HepG2 (cell line): Measurements from ENCODE around the gene IQCB1. TPM values are rescaled to one million over a fixed set of nuclear protein-coding genes. Genes with fewer than 3 reads are reported as not detected.

Experiments used
- ARID4A ChIP-seq: sonication (generic); formaldehyde crosslinking; IDR thresholded peaks from 2 replicates; pipeline ENCODE4 v1.5.0; 2020; ENCODE audit warnings: mild to moderate bottlenecking, missing genetic modification reagents, borderline replicate concordance
- E2F2 ChIP-seq: sonication (generic); formaldehyde crosslinking; IDR thresholded peaks from 2 replicates; pipeline ENCODE4 v1.4.0; 2020; ENCODE audit warnings: missing genetic modification reagents, borderline replicate concordance
- JDP2 ChIP-seq: sonication (generic); formaldehyde crosslinking; IDR thresholded peaks from 2 replicates; pipeline ENCODE4 v1.8.1; 2022; ENCODE audit warnings: missing genetic modification reagents, borderline replicate concordance
- MTERF4 ChIP-seq: sonication (generic); formaldehyde crosslinking; IDR thresholded peaks from 2 replicates; pipeline ENCODE4 v1.8.0; 2023; ENCODE audit warnings: mild to moderate bottlenecking, missing genetic modification reagents
- NCOA2 ChIP-seq: sonication (generic); formaldehyde crosslinking; IDR thresholded peaks from 2 replicates; pipeline ENCODE4 v1.8.0; 2022; ENCODE audit warnings: inconsistent platforms
- NFE2L1 ChIP-seq: sonication (generic); formaldehyde crosslinking; IDR thresholded peaks from 2 replicates; pipeline ENCODE4 v1.4.0; 2020; ENCODE audit warnings: missing genetic modification reagents, mild to moderate bottlenecking, borderline replicate concordance
- RAD51 ChIP-seq: fragments of 450-650 bp; IDR thresholded peaks from 2 replicates; pipeline ENCODE4 v1.6.1; 2016; ENCODE audit warnings: borderline replicate concordance
- SNAPC2 ChIP-seq: sonication (generic); formaldehyde crosslinking; IDR thresholded peaks from 2 replicates; pipeline ENCODE4 v1.8.1; 2022; ENCODE audit warnings: mild to moderate bottlenecking, missing genetic modification reagents
- SNAPC5 ChIP-seq: sonication (generic); formaldehyde crosslinking; IDR thresholded peaks from 2 replicates; pipeline ENCODE4 v1.8.1; 2023; ENCODE audit warnings: mild to moderate bottlenecking, missing genetic modification reagents, borderline replicate concordance
- YEATS4 ChIP-seq: sonication (generic); formaldehyde crosslinking; IDR thresholded peaks from 2 replicates; pipeline ENCODE4 v1.4.0; 2020; ENCODE audit warnings: missing genetic modification reagents, borderline replicate concordance
- ZBTB42 ChIP-seq: sonication (generic); formaldehyde crosslinking; IDR thresholded peaks from 2 replicates; pipeline ENCODE4 v1.5.0; 2020; ENCODE audit warnings: mild to moderate bottlenecking, missing genetic modification reagents
- ZBTB46 ChIP-seq: sonication (generic); formaldehyde crosslinking; IDR thresholded peaks from 2 replicates; pipeline ENCODE4 v1.4.0; 2020; ENCODE audit warnings: mild to moderate bottlenecking, missing genetic modification reagents, borderline replicate concordance
- ZFP90 ChIP-seq: sonication (generic); formaldehyde crosslinking; IDR thresholded peaks from 2 replicates; pipeline ENCODE4 v1.8.0; 2022; ENCODE audit warnings: missing genetic modification reagents, mild to moderate bottlenecking, inconsistent platforms, borderline replicate concordance
- ZIK1 ChIP-seq: sonication (generic); formaldehyde crosslinking; IDR thresholded peaks from 2 replicates; pipeline ENCODE4 v1.5.0; 2020; ENCODE audit warnings: mild to moderate bottlenecking, low read depth, missing genetic modification reagents, borderline replicate concordance
- ZNF143 ChIP-seq: sonication (generic); formaldehyde crosslinking; IDR thresholded peaks from 2 replicates; pipeline ENCODE4 v1.4.0; 2020; ENCODE audit warnings: missing genetic modification reagents
- ZNF251 ChIP-seq: sonication (generic); formaldehyde crosslinking; IDR thresholded peaks from 2 replicates; pipeline ENCODE4 v1.9.0; 2021; ENCODE audit warnings: mild to moderate bottlenecking, missing genetic modification reagents
- ZNF567 ChIP-seq: sonication (generic); formaldehyde crosslinking; IDR thresholded peaks from 2 replicates; pipeline ENCODE4 v1.8.1; 2023; ENCODE audit warnings: mild to moderate bottlenecking, missing genetic modification reagents, borderline replicate concordance
- ZNF674 ChIP-seq: sonication (generic); formaldehyde crosslinking; IDR thresholded peaks from 2 replicates; pipeline ENCODE4 v1.5.0; 2020; ENCODE audit warnings: low read depth, mild to moderate bottlenecking, missing genetic modification reagents
- ZNF740 ChIP-seq: sonication (generic); formaldehyde crosslinking; IDR thresholded peaks from 2 replicates; pipeline ENCODE4 v1.4.0; 2020; ENCODE audit warnings: missing genetic modification reagents
- ZNF83 ChIP-seq: sonication (generic); formaldehyde crosslinking; IDR thresholded peaks from 2 replicates; pipeline ENCODE4 v1.4.0; 2020; ENCODE audit warnings: missing genetic modification reagents, mild to moderate bottlenecking, borderline replicate concordance
- polyA plus RNA-seq, 8 experiments: library from polyadenylated mRNA; depleted of rRNA in 3 of 8; stranded (reverse) in 7 of 8; unstranded in 1 of 8; fragments of >200 nt; fragmentation: Illumina TruSeq in 4 of 8; extraction: Trizol in 4 of 8; gene quantifications; 2 replicates each; pipeline versions ENCODE4 v1.2.1 to v1.2.3, GENCODE V29; 2011 to 2016; ENCODE audit warnings: low read depth in 4 of 8, missing spikeins in 1 of 8, mixed read lengths in 1 of 8; ENCODE audit not compliant: insufficient read depth in 1 of 8
- total RNA-seq, 5 experiments: library from RNA; depleted of rRNA; stranded (reverse); fragments of >200 nt; fragmentation: Illumina TruSeq; extraction: Trizol; gene quantifications; 2 replicates each; pipeline ENCODE4 v1.2.3, GENCODE V29; 2016; ENCODE audit warnings: low read depth in 1 of 5

IQCB1 gene
- total and polyA plus RNA-seq, 2 of the 13 experiments (the other 11 are each of a cell fraction or from before 2014, with no cell fraction given), result 18.0 to 41.4 TPM

GRCh38 chr3:121834671-121835464 lies at the start of gene IQCB1, which contains the start of gene EAF2 (continued):
- TF ChIP-seq ZNF740 (CRISPR knock-in tag) (0 out of 2 replicates have a peak, but pooled peaks have one; percentile 45), ZNF567 (CRISPR knock-in tag) (no peak), ZBTB42 (no peak), YEATS4 (CRISPR knock-in tag) (peak; percentile 66), ZBTB46 (CRISPR knock-in tag) (no peak), ZFP90 (CRISPR knock-in tag) (peak; percentile 80), E2F2 (CRISPR knock-in tag) (0 out of 2 replicates have a peak, but pooled peaks have one; percentile 52), ZNF143 (CRISPR knock-in tag) (no peak), MTERF4 (CRISPR knock-in tag) (peak; percentile 64; the same call in 1 of the 2 replicates), SNAPC2 (CRISPR knock-in tag) (no peak), RAD51 (no peak), NFE2L1 (CRISPR knock-in tag) (no peak), ZNF83 (CRISPR knock-in tag) (no peak), ZNF251 (CRISPR knock-in tag) (no peak), SNAPC5 (no peak), ZIK1 (CRISPR knock-in tag) (peak; percentile 86), JDP2 (CRISPR knock-in tag) (no peak), NCOA2 (CRISPR knock-in tag) (no peak), ARID4A (CRISPR knock-in tag) (peak; percentile 86), ZNF674 (CRISPR knock-in tag) (no peak)
